Measurements from ENCODE around the gene BCAM. TPM values are rescaled to one million over a fixed set of nuclear protein-coding genes. Genes with fewer than 3 reads are reported as not detected.
A peak's percentile ranks its signal among the peaks of the same experiment; 100 is the strongest.

BCAM gene
- total RNA-seq, 2 experiments from 2014 or later = not detected

GRCh38 chr19:44869733-44870470 lies 61.0 kb downstream of the BCAM start:
- DNase-seq (peak in 1 of 14 experiments; percentile 27), ATAC-seq (ENCODE audit: poor library complexity) (no peak)
- no peak overlapping the region for H3K4me3 Mint-ChIP-seq
- no peak overlapping the region for H3K27ac Mint-ChIP-seq
- H3K36me3 ChIP-seq (ENCODE audit: insufficient read depth, low read length) = no peaks in the 10 kb centered on the region
- intact Hi-C loops (cut with DNase I, micrococcal nuclease) = no loop called here
- TF ChIP-seq, protein P1, sequence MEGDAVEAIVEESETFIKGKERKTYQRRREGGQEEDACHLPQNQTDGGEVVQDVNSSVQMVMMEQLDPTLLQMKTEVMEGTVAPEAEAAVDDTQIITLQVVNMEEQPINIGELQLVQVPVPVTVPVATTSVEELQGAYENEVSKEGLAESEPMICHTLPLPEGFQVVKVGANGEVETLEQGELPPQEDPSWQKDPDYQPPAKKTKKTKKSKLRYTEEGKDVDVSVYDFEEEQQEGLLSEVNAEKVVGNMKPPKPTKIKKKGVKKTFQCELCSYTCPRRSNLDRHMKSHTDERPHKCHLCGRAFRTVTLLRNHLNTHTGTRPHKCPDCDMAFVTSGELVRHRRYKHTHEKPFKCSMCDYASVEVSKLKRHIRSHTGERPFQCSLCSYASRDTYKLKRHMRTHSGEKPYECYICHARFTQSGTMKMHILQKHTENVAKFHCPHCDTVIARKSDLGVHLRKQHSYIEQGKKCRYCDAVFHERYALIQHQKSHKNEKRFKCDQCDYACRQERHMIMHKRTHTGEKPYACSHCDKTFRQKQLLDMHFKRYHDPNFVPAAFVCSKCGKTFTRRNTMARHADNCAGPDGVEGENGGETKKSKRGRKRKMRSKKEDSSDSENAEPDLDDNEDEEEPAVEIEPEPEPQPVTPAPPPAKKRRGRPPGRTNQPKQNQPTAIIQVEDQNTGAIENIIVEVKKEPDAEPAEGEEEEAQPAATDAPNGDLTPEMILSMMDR (IDR thresholded peaks at IDR 0.05) = no peak
- no peaks in the 10 kb centered on the region for H3K36me3 Mint-ChIP-seq (ENCODE audit: low read depth)
- H3K4me3 ChIP-seq (ENCODE audit: low read length) = no peak overlapping the region
- H3K27me3 ChIP-seq (ENCODE audit: control insufficient read depth in 1 of 2, insufficient read depth in 2 of 2, low read length in 2 of 2) = no peaks in the 10 kb centered on the region
- CTCF ChIA-PET = interaction anchor here (0.6 kb wide), 1 partner anchor 68 kb away, joined by 3 read pairs; no protein-coding TSS in a partner anchor
- H3K9me3 Mint-ChIP-seq = no peaks in the 10 kb centered on the region
- H3K4me1 ChIP-seq (ENCODE audit: insufficient read depth, low read length) = no peaks in the 10 kb centered on the region
- H3K27me3 Mint-ChIP-seq = no peaks in the 10 kb centered on the region
- POLR2A ChIA-PET = no interaction called here
- no peaks in the 10 kb centered on the region for H3K9me3 ChIP-seq (ENCODE audit: control insufficient read depth in 1 of 2, insufficient read depth in 1 of 2, low read length in 2 of 2)
- H3K4me1 Mint-ChIP-seq (ENCODE audit: low read depth) = no peaks in the 10 kb centered on the region
- H3K27ac ChIP-seq (ENCODE audit: low read depth in 1 of 2, low read length in 2 of 2) = no peak overlapping the region

Other genes starting within 250 kb of the BCAM start
- not detected for gene IGSF23, start 195.5 kb upstream of the BCAM start, total RNA-seq
- under 1 TPM; 0.67 to 0.82 TPM for gene PVR, start 165.2 kb upstream of the BCAM start, total RNA-seq
- under 1 TPM; 0.27 to 0.78 TPM for gene CEACAM19, start 137.6 kb upstream of the BCAM start, total RNA-seq
- gene CEACAM16, start 110.0 kb upstream of the BCAM start, total RNA-seq = not detected
- 10 to 100 TPM; 90.9 to 97.1 TPM for gene BCL3, start 60.4 kb upstream of the BCAM start, total RNA-seq
- not detected for gene CBLC, start 31.2 kb upstream of the BCAM start, total RNA-seq
- 1 to 10 TPM; 1.8 to 1.9 TPM for gene NECTIN2, start 37.2 kb downstream of the BCAM start, total RNA-seq
- gene TOMM40, start 82.2 kb downstream of the BCAM start, total RNA-seq = 10 to 100 TPM; 25.4 to 26.8 TPM
- 1 to 10 TPM; 4.5 to 5.2 TPM for gene APOE, start 96.7 kb downstream of the BCAM start, total RNA-seq
- gene APOC1, start 105.5 kb downstream of the BCAM start, total RNA-seq = not detected
- gene APOC4, start 133.1 kb downstream of the BCAM start, total RNA-seq = not detected
- not detected for gene APOC2, start 136.9 kb downstream of the BCAM start, total RNA-seq
- 10 to 100 TPM; 71.0 to 72.7 TPM for gene CLPTM1, start 146.3 kb downstream of the BCAM start, total RNA-seq
- 10 to 100 TPM; 91.6 to 92.5 TPM for gene RELB, start 192.4 kb downstream of the BCAM start, total RNA-seq
- gene CLASRP, start 229.9 kb downstream of the BCAM start, total RNA-seq = 100 to 1,000 TPM; 152 to 154 TPM